Measurements from ENCODE around the gene KDM3A.

GRCh38 chr2:86441882-86442641 is 891 bp downstream of the KDM3A start:
- TF ChIP-seq POLR2AphosphoS5 (IDR thresholded peaks at IDR 0.05) (no peak), POLR2A (IDR thresholded peaks at IDR 0.05) (peak; percentile 12 to 29), EP300 (IDR thresholded peaks at IDR 0.05) (no peak)
- TF ChIP-seq, protein P1, sequence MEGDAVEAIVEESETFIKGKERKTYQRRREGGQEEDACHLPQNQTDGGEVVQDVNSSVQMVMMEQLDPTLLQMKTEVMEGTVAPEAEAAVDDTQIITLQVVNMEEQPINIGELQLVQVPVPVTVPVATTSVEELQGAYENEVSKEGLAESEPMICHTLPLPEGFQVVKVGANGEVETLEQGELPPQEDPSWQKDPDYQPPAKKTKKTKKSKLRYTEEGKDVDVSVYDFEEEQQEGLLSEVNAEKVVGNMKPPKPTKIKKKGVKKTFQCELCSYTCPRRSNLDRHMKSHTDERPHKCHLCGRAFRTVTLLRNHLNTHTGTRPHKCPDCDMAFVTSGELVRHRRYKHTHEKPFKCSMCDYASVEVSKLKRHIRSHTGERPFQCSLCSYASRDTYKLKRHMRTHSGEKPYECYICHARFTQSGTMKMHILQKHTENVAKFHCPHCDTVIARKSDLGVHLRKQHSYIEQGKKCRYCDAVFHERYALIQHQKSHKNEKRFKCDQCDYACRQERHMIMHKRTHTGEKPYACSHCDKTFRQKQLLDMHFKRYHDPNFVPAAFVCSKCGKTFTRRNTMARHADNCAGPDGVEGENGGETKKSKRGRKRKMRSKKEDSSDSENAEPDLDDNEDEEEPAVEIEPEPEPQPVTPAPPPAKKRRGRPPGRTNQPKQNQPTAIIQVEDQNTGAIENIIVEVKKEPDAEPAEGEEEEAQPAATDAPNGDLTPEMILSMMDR (IDR thresholded peaks at IDR 0.05): no peak
